SKM-1 (cell line): Measurements from ENCODE around the gene TIPRL.

Source experiments
- DNase-seq: peaks from one replicate; lab custom pipeline; 2025; ENCODE audit not compliant: unreplicated experiment; lab: John Stamatoyannopoulos, UW

TIPRL gene

DNA sequence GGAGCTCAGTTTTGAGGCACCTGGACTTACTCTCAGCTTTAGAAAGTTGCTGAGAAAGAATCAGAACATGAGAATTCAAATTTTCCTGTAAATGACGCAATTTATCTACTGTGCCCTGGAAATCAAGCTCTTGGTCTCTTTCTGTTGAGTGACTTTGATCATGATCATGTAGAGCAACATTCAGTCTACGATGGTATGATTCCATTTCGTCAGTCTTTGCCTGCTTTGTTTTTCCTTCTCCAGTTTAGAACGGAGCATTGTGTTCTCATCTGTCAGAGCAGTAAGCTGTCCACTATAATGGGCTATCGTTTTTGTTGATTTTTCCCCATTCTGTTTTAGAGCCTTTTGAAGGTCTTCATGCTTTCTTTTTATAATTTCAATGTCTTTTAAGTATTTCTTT is 67.7 kb downstream of the TIPRL start:
- DNase-seq, result no peak
